H1 (cell line): ENCODE results near the gene LRCH3. TPM values are rescaled to one million over a fixed set of nuclear protein-coding genes. Genes with fewer than 3 reads are reported as not detected.

Source experiments
- ATF3 ChIP-seq: IDR thresholded peaks from 2 replicates; pipeline ENCODE4 v1.6.1; 2011; ENCODE audit warnings: low read depth, mild to moderate bottlenecking, low read length; ENCODE audit not compliant: insufficient read depth
- CREB1 ChIP-seq: IDR thresholded peaks from 2 replicates; pipeline ENCODE4 v1.6.1; 2012; ENCODE audit warnings: inconsistent platforms
- JUND ChIP-seq: IDR thresholded peaks from 2 replicates; pipeline ENCODE4 v1.6.1; 2011; ENCODE audit warnings: mild to moderate bottlenecking, improper control_type of control experiment, low read length
- SIX5 ChIP-seq: IDR thresholded peaks from 2 replicates; pipeline ENCODE4 v1.6.1; 2011; ENCODE audit warnings: mild to moderate bottlenecking, low read depth, low read length
- SUZ12 ChIP-seq: fragments of 200-600 bp; sonication (generic); IDR thresholded peaks from 2 replicates; pipeline ENCODE4 v1.6.1; 2012; ENCODE audit warnings: mild to moderate bottlenecking, inconsistent platforms, low read length, moderate library complexity, mixed read lengths
- YY1 ChIP-seq: IDR thresholded peaks from 2 replicates; pipeline ENCODE4 v1.6.1; 2011; ENCODE audit warnings: low read depth, mild to moderate bottlenecking, low read length
- ZNF274 ChIP-seq: IDR thresholded peaks from 2 replicates; pipeline ENCODE4 v1.7.0; 2012; ENCODE audit warnings: low read length, borderline replicate concordance; ENCODE audit errors: extremely low read depth
- polyA plus RNA-seq, 7 experiments: library from polyadenylated mRNA; depleted of rRNA in 3 of 7; stranded (reverse) in 5 of 7; unstranded in 2 of 7; fragments of >200 nt in 5 of 7; fragments of 200-250 nt in 2 of 7; gene quantifications; 1 replicate in 5 of 7; 2 replicates in 1 of 7; 4 replicates in 1 of 7; pipeline versions ENCODE4 v1.2.1 to v1.2.3, GENCODE V29; 2011 to 2013; ENCODE audit warnings: missing spikeins in 2 of 7, mixed read lengths in 2 of 7
- total RNA-seq: library from RNA; stranded (reverse); fragmentation: NEBNext Ultra II Directional; extraction: Animal tissue kit (Norgen Biotek cat#: 25700); gene quantifications from 2 replicates; pipeline ENCODE4 v1.2.1, GENCODE V29; 2021

LRCH3 gene
- total and polyA plus RNA-seq, 2 of the 8 experiments (the other 6 are each of a cell fraction or from before 2014, with no cell fraction given) = 58.4 to 66.0 TPM

- no peak for TF ChIP-seq YY1
- no peak for TF ChIP-seq ATF3
- TF ChIP-seq JUND = no peak
- TF ChIP-seq ZNF274 = no peak
- no peak for TF ChIP-seq SUZ12
- no peak for TF ChIP-seq SIX5
- TF ChIP-seq CREB1 = no peak
Observed at GRCh38 chr3:197794115-197794514, 3.1 kb downstream of the LRCH3 start (continued).
